CD4-positive, alpha-beta T cell treated with Interleukin-15 for 1 hour (primary cell): Measurements from ENCODE around the gene RAB9A.

Experiments used
- DNase-seq: peaks from one replicate; pipeline ENCODE4 v3.0.0-alpha.2; 2020

Gene RAB9A

DNA sequence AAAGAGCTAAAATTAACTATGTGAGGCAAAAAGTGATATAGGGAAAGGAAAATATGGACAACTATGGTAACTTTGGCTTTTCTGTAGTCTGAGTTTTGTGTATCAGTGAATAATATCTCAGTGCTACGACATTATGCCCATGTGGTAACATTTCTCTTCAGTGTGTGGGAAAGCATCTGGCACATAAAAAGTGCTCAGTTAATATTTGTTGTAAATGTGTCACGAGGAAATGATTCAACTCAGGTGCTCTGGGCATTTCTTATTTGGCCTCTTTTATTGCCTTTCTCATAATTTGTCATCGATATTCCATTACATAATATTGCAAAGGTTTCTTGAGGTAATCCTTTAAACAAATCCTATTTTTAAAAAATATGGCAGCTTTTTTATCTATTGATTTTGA lies 63.2 kb downstream of the RAB9A start:
- DNase-seq, result no peak

DNA sequence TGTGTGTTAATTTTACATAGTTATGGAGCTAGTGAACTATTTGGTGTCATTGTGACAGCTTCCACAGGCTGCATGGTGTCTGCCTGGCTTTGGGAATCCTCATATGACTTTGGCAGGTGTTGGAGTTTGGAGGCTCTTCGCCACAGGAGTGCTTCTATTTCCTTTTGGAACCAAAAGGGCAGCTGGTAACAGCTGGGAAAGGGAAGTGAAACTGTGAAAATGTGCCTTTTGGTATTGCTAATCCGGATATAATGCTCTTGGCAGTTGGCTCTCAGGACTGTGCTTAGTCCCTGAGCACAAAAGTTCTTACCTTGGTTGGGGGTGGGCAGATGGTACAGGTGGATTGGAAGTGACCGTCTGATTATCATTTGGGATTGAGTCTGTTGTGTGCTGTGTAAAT lies 63.7 kb downstream of the RAB9A start:
- DNase-seq, result no peak

DNA sequence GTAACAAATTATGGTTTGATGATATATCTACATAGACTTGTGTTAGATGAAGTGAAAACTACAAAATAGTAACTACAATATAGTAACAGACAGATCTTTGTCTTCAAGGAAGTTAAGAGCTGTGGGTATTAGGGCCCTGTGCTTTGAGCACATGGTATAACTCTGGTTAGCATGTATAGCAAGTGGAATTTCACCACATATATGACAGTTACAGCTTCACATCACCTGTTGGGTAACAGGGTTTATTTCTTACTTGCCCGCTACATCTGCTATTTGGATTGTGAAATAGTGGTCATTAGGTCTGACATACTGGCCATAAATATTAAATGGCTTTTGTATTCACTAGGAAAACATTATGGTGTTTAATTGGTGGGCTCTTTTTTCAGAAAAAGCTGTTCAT lies 65.8 kb downstream of the RAB9A start:
- DNase-seq, result no peak

GRCh38 chrX:13755254-13755653 lies 66.3 kb downstream of the RAB9A start:
- DNase-seq, result no peak

GRCh38 chrX:13756381-13756780 lies 67.5 kb downstream of the RAB9A start:
- DNase-seq, result no peak

DNA sequence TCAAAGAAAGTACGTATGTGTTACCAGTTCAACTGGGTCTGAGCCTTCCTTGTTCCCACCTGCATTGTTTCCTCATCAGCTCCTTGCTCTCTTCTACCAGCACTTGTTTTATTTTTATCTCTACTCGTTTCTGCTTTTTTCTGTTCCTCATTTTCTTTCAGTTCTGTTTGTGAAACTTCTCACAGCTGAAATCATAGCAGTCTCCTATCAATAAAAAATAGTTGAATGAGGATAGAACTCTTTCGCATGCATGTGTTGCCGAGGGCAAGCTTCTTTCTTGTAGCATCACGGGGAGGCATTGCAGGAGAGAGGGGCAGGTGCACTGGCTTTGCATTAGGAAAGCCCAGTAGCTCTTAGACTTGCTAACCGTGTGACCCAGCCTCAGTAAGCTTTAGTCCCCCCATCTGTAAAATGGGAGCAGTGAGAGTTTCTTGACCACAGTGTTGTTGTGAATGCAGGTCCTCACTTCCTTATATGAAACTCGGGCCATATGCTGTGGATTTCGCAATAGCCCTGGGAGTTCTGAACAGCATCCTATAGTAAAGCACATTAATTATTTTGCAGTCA lies 70.3 kb downstream of the RAB9A start:
- DNase-seq, result no peak
